GM12801 (cell line): Measurements from ENCODE around the gene CAMKMT.

ENCODE experiments used
- CTCF ChIP-seq: IDR thresholded peaks from one replicate; pipeline ENCODE4 v1.5.1; 2011; ENCODE audit warnings: control low read depth; ENCODE audit not compliant: insufficient read length; ENCODE audit errors: extremely low read depth

Gene CAMKMT

GRCh38 chr2:44579115-44579836 lies 217.5 kb downstream of the CAMKMT start:
- TF ChIP-seq CTCF = no peak

DNA sequence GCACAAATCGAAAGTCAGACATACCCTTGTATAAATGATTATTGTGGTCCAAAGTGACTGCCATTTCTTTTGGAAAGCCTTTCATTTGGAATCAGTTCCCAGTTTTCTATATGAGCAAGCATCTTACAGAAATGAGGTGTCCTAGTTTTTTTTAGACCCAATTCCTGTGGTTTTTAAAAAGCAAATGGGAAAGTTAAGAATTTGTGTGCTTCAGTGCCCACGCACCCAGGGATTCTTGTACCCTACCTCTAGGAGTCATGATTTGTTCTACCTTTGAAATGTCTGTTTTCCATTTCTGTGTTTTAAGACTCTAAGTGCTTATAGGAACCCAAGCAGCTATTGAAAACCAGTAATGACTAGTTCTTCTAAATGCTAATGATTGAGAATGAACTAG lies 218.1 kb downstream of the CAMKMT start:
- no peak for TF ChIP-seq CTCF

DNA sequence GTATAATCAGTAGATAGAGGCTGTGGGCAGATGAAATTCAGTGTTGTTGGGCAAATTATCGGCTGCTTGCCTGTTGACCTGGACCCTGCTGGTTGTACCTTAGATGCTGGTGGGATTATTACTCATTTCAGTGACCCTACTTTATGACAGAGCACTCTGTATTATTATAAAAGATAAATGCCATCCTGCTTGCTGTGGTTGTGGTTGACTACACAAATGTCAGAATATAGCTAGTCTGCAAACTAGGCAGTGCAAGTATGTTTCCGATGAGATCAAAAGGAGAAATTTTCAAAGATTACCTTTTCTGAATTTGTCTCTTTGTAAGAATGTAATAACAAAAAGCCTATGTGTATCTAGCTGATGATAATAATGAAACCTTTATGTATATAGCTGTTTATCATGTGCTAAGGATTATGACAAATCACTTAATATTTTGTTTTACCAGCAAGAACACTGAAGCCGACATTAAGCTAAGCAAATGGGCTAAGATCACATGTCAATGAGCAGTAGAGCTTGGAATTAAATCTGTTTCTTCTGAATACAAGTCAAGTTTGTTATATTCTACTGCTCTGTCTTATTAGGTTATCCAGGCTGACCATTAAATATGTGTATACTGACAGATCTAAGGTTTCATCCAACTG lies 219.2 kb downstream of the CAMKMT start:
- TF ChIP-seq CTCF = no peak

DNA sequence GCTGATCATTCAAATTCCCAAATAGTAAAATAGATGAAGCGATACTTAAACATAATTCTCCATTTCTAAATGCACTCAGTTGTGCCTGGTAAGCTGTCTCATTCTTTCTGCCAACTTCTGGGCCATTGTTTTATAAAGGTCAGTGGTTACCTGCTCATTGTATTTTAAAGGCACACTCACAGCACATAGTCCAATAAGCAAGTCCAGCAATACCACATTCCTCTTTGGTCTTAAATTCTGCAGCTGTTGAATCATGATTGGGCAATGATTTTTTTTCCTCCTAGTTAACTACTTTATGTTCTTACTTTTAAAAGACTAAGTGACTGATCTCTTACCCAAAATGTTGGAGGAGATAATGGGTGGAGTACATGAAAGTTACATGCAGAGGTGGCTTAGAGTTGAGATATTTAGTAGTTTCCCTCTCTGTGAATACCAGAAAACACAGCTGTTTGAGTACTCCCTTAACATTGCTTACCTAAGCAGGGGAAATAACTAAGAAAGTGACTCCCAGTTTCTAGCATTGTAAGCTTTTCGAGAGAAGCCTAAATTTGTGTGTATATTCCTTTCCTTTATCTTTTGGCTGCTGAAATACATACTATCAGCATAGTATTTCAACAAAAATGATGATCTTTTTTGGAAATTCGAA lies 220.7 kb downstream of the CAMKMT start:
- TF ChIP-seq CTCF = no peak

DNA sequence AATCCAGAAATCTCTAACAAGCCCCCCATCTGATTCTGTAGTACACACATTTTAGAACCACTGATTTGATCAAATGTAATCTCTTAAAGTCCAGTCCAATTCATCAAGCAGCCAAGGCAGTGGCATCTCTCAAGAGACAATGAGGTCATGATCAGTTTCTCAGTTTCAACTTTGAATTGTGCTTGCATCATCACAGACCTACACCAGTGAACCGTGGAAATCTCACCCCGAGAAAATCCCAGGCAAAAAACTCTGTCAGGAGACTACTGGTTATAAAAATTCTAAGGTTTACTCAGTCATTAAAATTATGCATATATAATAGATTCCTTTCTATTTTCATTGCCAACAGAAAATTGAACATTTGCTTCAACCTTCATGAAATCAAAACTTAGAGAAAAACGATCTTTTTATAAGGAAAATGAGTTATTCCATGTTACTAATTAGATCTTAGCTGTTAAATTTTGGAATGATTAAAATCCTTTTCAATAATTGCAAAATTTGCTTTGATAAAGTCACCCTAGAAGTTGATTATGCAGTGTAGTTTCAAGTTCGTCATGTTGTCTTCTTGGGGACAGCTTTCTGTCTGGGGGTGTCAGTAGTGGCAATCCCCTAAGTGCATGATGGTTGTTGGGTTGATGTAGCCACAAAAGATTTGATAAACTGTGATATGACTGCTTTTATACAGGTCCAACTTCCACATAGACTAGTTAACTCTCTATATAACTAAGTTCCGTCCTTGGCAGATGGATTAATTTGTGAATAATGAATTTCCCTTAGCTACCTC lies 235.0 kb downstream of the CAMKMT start:
- no peak for TF ChIP-seq CTCF

GRCh38 chr2:44598330-44599119 lies 236.8 kb downstream of the CAMKMT start:
- TF ChIP-seq CTCF = no peak

DNA sequence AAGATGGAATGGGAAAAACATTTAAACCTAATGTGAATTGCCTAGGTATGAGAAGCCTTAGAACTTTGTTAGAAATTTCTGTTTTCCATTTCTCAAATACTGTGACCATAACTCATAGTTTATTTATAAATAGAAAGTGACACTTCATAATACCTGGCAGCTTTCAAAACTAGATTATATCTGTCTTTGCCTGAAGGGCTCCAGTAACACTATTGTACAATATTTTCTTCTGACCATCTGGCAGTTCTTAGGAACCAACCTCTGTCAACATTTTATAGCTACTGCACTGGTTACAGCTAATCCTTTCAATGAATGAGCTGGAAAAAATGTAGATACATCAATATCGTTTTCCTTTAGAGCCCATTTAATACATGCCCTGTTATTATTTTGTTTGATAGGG lies 237.4 kb downstream of the CAMKMT start:
- no peak for TF ChIP-seq CTCF
